ENCODE data around the gene MAK.
"Not testable (repeated sequence)": the region's sequence is repeated elsewhere in the genome, so short reads cannot be mapped to it uniquely, and the experiment has no call there.

DNA sequence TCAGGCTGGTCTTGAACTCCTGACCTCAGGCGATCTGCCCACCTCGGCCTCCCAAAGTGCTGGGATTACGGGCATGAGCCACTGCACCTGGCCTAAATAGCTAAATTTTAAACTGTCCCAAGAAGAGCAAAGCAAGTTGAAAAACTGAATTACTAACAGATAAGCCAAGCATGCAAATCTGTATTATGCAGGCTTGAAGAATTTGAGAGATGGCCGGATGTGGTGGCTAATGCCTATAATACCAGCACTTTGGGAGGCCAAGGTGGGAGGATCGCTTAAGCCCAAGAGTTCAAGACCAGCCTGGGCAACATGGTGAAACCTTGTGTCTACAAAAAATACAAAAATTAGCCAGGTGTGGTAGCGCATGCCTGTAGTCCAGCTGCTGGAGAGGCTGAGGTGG is 24.2 kb downstream of the MAK start:
- not testable (repeated sequence) for TF ChIP-seq MXD4 (CRISPR knock-in tag; IDR thresholded peaks at IDR 0.05; ENCODE audit: borderline replicate concordance); CREM (CRISPR knock-in tag; IDR thresholded peaks at IDR 0.05); ATF6 (CRISPR knock-in tag; IDR thresholded peaks at IDR 0.05); HMGXB4 (CRISPR knock-in tag; IDR thresholded peaks at IDR 0.05); PRDM15 (CRISPR knock-in tag; IDR thresholded peaks at IDR 0.05); TEAD1 (CRISPR knock-in tag; IDR thresholded peaks at IDR 0.05); FOXK1 (CRISPR knock-in tag; IDR thresholded peaks at IDR 0.05)
- TF ChIP-seq, protein P1, sequence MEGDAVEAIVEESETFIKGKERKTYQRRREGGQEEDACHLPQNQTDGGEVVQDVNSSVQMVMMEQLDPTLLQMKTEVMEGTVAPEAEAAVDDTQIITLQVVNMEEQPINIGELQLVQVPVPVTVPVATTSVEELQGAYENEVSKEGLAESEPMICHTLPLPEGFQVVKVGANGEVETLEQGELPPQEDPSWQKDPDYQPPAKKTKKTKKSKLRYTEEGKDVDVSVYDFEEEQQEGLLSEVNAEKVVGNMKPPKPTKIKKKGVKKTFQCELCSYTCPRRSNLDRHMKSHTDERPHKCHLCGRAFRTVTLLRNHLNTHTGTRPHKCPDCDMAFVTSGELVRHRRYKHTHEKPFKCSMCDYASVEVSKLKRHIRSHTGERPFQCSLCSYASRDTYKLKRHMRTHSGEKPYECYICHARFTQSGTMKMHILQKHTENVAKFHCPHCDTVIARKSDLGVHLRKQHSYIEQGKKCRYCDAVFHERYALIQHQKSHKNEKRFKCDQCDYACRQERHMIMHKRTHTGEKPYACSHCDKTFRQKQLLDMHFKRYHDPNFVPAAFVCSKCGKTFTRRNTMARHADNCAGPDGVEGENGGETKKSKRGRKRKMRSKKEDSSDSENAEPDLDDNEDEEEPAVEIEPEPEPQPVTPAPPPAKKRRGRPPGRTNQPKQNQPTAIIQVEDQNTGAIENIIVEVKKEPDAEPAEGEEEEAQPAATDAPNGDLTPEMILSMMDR (IDR thresholded peaks at IDR 0.05), result not testable (repeated sequence)
- TF ChIP-seq, protein P2, sequence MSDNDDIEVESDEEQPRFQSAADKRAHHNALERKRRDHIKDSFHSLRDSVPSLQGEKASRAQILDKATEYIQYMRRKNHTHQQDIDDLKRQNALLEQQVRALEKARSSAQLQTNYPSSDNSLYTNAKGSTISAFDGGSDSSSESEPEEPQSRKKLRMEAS (CRISPR knock-in tag; IDR thresholded peaks at IDR 0.05), result not testable (repeated sequence)
- TF ChIP-seq, protein P3, sequence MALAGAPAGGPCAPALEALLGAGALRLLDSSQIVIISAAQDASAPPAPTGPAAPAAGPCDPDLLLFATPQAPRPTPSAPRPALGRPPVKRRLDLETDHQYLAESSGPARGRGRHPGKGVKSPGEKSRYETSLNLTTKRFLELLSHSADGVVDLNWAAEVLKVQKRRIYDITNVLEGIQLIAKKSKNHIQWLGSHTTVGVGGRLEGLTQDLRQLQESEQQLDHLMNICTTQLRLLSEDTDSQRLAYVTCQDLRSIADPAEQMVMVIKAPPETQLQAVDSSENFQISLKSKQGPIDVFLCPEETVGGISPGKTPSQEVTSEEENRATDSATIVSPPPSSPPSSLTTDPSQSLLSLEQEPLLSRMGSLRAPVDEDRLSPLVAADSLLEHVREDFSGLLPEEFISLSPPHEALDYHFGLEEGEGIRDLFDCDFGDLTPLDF (CRISPR knock-in tag; IDR thresholded peaks at IDR 0.05), result not testable (repeated sequence)
- TF ChIP-seq, protein P4, sequence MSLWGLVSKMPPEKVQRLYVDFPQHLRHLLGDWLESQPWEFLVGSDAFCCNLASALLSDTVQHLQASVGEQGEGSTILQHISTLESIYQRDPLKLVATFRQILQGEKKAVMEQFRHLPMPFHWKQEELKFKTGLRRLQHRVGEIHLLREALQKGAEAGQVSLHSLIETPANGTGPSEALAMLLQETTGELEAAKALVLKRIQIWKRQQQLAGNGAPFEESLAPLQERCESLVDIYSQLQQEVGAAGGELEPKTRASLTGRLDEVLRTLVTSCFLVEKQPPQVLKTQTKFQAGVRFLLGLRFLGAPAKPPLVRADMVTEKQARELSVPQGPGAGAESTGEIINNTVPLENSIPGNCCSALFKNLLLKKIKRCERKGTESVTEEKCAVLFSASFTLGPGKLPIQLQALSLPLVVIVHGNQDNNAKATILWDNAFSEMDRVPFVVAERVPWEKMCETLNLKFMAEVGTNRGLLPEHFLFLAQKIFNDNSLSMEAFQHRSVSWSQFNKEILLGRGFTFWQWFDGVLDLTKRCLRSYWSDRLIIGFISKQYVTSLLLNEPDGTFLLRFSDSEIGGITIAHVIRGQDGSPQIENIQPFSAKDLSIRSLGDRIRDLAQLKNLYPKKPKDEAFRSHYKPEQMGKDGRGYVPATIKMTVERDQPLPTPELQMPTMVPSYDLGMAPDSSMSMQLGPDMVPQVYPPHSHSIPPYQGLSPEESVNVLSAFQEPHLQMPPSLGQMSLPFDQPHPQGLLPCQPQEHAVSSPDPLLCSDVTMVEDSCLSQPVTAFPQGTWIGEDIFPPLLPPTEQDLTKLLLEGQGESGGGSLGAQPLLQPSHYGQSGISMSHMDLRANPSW (CRISPR knock-in tag; conservative IDR thresholded peaks at IDR 0.05; ENCODE audit: low read depth), result not testable (repeated sequence)

Data from WTC11 (cell line).